Activated gamma-delta T cell treated with Interleukin-2 at 50 U/mL for 16 hours (primary cell): Measurements from ENCODE around the gene LTB4R2.

Experiments used
- DNase-seq: peaks from one replicate; pipeline ENCODE4 v3.0.0-alpha.2; 2020

LTB4R2 gene

GRCh38 chr14:24299255-24300191, 10.4 kb upstream of the LTB4R2 start, which contains the start of the genes DHRS1 and NOP9:
Gene DHRS1 (minus strand): TSS chr14:24299780. CDS start chr14:24299106, 674 bp downstream.
Gene NOP9 (plus strand): TSS chr14:24299850. CDS start chr14:24299955, 105 bp downstream.
- peak; percentile 90 for DNase-seq

- no peak for DNase-seq
These were observed 9.5 kb upstream of the LTB4R2 start for GRCh38 chr14:24300326-24300980.

DNA sequence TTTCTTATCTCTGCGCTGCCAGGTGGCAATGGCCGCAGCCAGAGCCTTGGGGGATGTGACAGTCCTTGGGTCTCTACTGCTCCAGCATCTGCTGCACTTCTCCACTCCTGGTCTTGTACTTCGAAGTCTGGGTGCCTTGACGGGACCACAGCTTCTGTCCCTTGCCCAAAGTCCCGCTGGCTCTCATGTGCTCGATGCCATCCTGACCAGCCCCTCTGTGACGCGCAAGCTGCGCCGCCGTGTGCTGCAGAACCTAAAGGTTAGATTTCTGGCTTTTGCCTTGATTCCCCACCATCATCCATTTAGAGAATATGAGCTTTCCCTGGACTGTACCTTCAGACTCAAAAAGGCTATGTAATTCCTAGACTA, 5.9 kb upstream of the LTB4R2 start:
- DNase-seq, result no peak

DNA sequence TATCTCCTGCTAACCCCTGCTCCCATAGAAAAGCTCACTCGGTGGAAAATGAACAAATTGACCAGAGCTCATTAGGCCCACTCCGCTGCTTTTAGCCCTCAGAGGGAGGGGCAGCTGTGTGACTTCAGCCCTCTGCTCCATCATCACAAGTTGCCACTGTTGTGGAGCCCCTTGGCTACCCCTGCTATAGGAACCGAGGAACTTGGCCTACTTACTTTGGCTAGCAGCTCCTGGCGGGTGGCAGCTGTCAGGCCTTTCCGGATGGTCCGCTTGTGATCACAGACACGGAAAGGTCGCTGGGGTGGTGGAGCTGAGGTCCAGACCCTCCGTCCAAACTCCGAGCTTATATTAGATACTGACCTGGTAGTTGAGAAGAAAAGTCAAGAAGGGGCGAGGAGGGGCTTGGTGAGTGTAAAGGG, 2.8 kb upstream of the LTB4R2 start:
- no peak for DNase-seq

DNA sequence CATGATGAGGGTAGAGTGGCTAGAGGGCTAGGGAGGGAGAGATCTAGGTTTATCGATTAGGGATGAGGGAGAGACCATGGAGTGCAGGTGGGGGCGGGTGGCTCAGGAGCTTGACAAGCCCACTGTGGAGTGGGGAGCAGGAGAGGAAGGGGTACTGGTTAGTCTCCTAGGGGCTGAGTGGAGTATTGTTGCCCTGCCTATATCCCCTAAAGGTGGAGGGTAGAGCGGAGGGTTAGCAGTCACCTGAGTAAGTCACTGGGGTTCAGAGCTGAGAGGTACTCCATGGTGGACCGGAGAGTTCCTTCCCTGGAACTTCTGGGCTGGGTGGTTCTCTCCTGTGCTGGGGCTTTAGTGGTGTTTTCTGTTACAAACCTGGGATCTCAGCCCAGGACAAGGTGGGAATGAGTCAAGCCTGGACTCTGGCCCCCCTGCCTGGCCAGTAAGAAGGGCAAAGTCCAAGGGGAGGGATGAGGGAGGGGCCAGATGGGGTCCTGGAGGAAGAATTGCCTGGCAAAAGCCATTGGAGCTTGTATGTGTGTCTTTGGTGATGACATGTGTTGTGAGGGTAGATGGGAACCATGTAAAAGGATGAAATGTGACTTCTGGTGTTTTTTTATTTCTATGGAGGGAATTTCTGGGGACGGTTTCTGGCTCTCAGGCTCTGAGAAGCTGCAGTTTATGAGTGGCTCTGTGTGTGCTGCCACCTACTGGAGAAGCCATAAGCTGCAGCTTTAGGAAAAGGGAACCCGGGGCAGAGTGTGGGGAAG, 2.2 kb upstream of the LTB4R2 start, which contains the start of gene CIDEB:
Gene CIDEB, minus strand, starts transcription at position 403 of the 767 bp plus-strand sequence. Its CDS starts 119 bp downstream, at position 284.
- peak; percentile 56 for DNase-seq

- no peak for DNase-seq
These were observed 1.4 kb upstream of the LTB4R2 start for GRCh38 chr14:24308342-24309124.

DNA sequence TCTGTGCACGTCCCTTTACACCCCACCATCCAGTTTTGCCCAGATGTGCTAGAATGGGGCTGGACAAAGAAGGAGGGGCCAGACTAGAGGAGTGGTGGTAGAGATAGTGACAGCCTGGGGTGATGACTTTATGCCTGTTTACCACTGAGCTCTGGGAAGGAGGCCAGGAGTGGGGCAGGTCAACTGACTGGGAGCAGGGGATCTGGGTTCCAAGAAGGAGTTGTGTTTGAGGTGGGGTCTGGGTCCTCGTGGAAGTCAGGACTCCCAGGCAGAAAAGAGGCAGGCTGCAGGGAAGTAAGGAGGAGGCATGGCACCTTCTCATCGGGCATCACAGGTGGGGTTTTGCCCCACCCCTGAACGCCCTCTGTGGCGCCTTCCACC, 315 bp downstream of the LTB4R2 start:
- no peak for DNase-seq

DNA sequence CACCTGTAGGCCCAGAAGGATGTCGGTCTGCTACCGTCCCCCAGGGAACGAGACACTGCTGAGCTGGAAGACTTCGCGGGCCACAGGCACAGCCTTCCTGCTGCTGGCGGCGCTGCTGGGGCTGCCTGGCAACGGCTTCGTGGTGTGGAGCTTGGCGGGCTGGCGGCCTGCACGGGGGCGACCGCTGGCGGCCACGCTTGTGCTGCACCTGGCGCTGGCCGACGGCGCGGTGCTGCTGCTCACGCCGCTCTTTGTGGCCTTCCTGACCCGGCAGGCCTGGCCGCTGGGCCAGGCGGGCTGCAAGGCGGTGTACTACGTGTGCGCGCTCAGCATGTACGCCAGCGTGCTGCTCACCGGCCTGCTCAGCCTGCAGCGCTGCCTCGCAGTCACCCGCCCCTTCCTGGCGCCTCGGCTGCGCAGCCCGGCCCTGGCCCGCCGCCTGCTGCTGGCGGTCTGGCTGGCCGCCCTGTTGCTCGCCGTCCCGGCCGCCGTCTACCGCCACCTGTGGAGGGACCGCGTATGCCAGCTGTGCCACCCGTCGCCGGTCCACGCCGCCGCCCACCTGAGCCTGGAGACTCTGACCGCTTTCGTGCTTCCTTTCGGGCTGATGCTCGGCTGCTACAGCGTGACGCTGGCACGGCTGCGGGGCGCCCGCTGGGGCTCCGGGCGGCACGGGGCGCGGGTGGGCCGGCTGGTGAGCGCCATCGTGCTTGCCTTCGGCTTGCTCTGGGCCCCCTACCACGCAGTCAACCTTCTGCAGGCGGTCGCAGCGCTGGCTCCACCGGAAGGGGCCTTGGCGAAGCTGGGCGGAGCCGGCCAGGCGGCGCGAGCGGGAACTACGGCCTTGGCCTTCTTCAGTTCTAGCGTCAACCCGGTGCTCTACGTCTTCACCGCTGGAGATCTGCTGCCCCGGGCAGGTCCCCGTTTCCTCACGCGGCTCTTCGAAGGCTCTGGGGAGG, 985 bp downstream of the LTB4R2 start, which contains the start of gene LTB4R:
Gene LTB4R, plus strand, starts transcription at position 857 of the 959 bp plus-strand sequence. CDS start 4,150 bp downstream, outside the sequence.
- DNase-seq, result peak; percentile 64

DNA sequence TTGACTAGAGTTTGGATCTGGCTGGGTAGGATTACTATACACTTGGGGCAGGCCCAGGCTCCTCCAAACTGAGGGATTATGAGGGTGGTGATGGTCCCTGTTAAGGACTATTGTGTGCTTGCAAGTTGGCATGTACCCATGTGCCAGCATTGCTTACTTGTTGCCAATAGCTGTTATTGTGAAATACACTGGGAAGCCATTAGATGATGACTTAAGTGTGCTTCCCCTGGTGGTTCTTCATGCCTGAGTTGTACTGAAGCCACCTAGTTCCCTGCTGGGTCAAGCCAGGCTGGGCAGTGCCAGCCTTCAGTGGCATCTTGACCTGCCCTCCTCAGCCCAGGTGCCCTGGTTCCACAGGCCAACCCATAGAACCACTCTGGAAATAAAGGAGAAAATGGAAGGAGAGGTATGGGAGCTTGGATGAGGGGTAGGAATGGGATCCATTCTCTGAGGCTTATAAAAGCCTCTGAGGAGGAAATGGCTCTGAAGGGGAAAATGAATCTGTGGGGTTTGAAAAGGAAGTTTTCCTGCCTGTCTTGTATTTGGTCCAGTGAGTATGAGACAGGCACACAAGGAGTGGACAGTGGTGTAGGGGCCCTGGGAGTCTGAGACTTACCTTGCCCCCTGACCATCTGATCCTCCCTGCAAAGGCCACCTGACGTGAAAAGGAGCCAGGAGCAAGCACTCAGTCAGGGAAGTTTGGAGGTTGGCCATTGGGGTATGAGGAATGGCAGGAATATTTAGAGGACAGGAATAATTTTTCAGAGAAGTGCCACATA, 2.1 kb downstream of the LTB4R2 start:
- DNase-seq, result no peak

GRCh38 chr14:24312736-24313507, 3.0 kb downstream of the LTB4R2 start:
- DNase-seq, result peak; percentile 36

DNA sequence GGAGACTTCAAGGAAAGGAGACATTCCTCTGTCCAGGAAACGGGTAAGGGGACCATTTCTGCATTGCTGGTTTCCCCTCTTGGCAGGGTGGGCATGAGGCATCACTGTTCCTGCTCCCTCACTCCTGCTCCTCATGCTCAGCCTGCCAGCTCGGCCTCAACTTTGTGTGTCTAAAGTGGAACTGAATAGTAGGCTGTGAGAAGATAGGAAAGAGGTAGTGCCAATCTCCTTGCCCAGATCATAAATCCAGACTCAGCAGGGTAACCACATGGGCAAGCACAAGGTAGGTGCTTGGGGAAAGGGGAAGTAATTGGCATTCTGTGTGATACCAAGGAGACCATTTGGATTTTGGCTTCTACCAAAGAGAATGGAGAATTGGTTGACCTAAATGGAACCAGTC, 4.0 kb downstream of the LTB4R2 start:
- no peak for DNase-seq

DNA sequence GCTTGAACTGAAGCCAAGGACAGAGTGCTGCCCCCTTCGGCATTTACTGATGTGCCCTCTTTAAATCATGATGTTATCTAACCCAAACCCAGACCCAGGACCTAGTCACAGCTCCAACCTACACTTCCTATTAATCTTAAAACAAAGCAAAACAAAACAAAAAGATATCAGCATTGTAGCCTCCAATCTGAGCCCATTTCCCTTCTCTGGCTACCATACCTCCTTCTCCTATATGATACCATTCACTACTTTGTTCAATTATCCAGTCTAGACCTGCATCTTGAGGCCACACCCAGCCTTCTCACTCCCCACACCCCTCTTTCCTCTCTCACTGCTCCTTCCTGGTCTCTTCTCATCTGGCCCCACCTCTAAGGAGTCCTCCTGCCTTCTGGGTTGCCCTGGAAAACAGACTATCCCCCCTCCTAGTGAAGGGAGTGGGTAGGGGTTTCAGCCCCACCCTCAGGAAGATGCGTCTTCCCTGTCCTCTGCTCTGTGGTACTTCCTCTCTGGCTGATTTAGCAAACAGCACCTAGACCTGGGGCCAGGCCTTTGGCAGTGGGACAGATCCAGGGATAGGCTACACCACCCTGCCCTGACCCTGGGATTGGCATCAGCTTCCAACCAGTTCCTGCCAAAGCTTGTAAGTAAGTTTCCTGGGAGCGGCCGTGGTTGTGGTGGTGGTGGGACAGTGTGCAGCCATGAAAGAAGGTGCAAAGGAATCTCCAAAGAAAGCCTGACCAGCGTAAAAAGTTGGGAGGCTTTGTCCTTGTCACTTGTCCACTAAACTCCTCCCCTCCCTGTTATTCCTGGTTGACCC, 4.6 kb downstream of the LTB4R2 start:
- DNase-seq, result no peak

DNA sequence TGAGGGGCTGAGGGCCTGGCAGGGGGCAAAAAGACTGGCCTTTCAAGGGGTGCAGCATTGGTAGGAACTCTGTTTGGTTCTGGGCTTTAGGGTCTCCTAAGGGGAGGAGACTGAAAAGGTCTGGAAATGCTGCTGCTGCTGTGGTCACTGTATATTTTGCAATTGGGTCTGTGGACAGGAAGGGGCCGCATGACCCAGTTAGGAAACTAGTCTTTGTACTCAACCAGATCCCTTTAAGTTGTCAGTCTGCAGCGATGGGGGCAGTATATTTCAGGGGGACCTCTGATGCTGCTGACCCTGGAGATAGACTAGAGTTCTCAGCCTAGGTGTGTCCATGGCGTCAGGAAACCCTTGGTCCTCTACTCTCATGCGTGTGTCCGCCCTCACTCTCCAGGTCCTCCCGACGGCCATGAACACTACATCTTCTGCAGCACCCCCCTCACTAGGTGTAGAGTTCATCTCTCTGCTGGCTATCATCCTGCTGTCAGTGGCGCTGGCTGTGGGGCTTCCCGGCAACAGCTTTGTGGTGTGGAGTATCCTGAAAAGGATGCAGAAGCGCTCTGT, 5.4 kb downstream of the LTB4R2 start:
- no peak for DNase-seq

- no peak for DNase-seq
These were observed 6.1 kb downstream of the LTB4R2 start for GRCh38 chr14:24315807-24316596.

DNA sequence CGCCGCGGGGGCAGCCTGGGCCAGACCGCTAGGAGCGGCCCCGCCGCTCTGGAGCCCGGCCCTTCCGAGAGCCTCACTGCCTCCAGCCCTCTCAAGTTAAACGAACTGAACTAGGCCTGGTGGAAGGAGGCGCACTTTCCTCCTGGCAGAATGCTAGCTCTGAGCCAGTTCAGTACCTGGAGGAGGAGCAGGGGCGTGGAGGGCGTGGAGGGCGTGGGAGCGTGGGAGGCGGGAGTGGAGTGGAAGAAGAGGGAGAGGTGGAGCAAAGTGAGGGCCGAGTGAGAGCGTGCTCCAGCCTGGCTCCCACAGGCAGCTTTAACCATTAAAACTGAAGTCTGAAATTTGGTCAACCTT, 6.6 kb downstream of the LTB4R2 start:
- no peak for DNase-seq

DNA sequence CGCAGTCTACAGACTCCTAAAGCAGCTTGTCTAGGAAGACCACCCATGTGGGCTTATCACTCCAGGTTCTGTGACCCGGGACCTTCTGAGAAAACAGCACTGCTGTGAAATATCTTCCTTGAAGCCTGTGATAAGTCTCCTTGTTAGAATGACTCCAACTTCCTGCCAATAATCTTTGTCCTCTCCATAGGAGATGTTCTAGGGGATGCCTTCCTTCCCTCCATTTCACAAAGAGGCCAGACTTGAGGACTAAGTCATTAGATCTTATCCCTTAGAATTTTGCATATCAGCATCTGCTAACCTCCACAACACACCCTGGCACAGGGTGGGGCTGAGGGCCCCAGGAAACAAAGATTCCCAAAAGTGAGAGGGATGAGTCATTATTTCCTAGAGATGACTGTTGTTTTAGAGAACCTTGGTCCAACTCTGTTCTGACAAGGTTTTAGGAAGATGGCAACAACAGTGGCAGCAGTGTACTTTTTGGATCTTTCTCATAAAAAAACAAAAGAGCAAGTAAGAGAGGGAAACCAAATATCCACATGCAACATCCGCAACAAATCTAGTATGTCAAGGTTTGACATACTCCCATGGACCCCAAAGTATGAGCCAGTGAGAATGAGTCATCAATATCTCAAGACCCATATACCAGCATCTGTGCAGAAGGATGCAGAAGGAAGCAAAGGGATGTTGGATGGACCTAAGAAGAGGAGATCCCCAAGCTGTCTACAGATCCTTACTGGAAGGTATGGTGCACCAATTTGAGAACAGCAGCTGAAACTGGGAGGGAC, 7.4 kb downstream of the LTB4R2 start:
- no peak for DNase-seq
